ENCODE data around the gene CD8B2.
A peak's percentile ranks its signal among the peaks of the same experiment; 100 is the strongest.
"Not testable (repeated sequence)": the region's sequence is repeated elsewhere in the genome, so short reads cannot be mapped to it uniquely, and the experiment has no call there.

Gene CD8B2

GRCh38 chr2:106504787-106505186 lies 17.6 kb downstream of the CD8B2 start:
- H3K79me2 ChIP-seq (ENCODE audit: insufficient read depth, low read length); H3K9me2 ChIP-seq (ENCODE audit: low read depth, low read length); H3K36me3 ChIP-seq (ENCODE audit: insufficient read depth, low read length); H3K4me3 ChIP-seq (ENCODE audit: low read depth, low read length, poor library complexity, severe bottlenecking); H3F3A ChIP-seq (ENCODE audit: insufficient read depth, low read length); H3K9ac ChIP-seq (ENCODE audit: low read length); H3K9me3 ChIP-seq (ENCODE audit: low read length); H3K4me2 ChIP-seq (ENCODE audit: low read length); H3K27me3 ChIP-seq (ENCODE audit: insufficient read depth, low read length); H4K20me1 ChIP-seq (ENCODE audit: insufficient read depth, low read length); H3K4me1 ChIP-seq (ENCODE audit: insufficient read depth, low read length, severe bottlenecking); H2AFZ ChIP-seq (ENCODE audit: low read length): not testable (repeated sequence)
- peak overlapping the region; percentile 23 for H3K27ac ChIP-seq (ENCODE audit: low read depth, low read length, poor library complexity, severe bottlenecking)

DNA sequence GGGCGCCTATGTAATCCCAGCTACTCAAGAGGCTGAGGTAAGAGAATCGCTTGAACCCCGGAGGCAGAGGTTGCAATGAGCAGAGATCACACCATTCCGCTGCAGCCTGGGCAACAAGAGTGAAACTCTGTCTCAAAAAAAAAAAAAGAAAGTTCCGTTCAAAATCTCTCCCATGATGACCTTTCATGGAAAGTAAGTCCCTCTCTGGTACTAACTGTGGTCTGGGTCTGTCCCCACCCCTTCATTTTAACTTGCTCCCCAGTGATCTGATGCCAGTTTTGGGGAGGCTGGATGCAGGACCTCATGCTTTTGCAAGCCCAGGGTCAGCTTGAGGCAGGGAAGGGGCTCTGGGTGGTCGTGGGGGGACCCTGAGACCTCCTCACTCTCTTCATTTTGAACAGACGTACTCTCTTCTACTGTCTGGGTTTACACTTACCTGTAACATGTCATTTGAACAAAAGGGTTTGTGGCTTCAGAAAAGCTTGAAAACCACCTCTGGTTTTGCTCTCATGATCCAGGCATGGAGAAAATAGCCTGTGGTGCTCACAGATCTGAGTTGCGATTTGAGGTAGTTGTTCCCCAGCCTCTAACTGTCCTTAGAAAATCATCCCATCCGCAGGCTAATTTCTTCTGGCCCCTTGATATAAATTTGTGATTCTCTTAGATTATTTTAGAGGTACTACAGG lies 19.0 kb downstream of the CD8B2 start:
- not testable (repeated sequence) for H3F3A ChIP-seq (ENCODE audit: insufficient read depth, low read length); H3K36me3 ChIP-seq (ENCODE audit: insufficient read depth, low read length); H3K9me2 ChIP-seq (ENCODE audit: low read depth, low read length); H3K4me2 ChIP-seq (ENCODE audit: low read length); H3K79me2 ChIP-seq (ENCODE audit: insufficient read depth, low read length); H3K9me3 ChIP-seq (ENCODE audit: low read length); H2AFZ ChIP-seq (ENCODE audit: low read length); H3K4me1 ChIP-seq (ENCODE audit: insufficient read depth, low read length, severe bottlenecking); H3K27me3 ChIP-seq (ENCODE audit: insufficient read depth, low read length); H3K9ac ChIP-seq (ENCODE audit: low read length); H4K20me1 ChIP-seq (ENCODE audit: insufficient read depth, low read length); H3K4me3 ChIP-seq (ENCODE audit: low read depth, low read length, poor library complexity, severe bottlenecking)
- peak overlapping the region; percentile 63 for H3K27ac ChIP-seq (ENCODE audit: low read depth, low read length, poor library complexity, severe bottlenecking)

- H3K4me2 ChIP-seq (ENCODE audit: low read length); H3K27me3 ChIP-seq (ENCODE audit: insufficient read depth, low read length); H3K4me3 ChIP-seq (ENCODE audit: low read depth, low read length, poor library complexity, severe bottlenecking); H3K36me3 ChIP-seq (ENCODE audit: insufficient read depth, low read length); H4K20me1 ChIP-seq (ENCODE audit: insufficient read depth, low read length); H3K79me2 ChIP-seq (ENCODE audit: insufficient read depth, low read length); H3K4me1 ChIP-seq (ENCODE audit: insufficient read depth, low read length, severe bottlenecking); H3K9ac ChIP-seq (ENCODE audit: low read length); H3F3A ChIP-seq (ENCODE audit: insufficient read depth, low read length); H3K9me3 ChIP-seq (ENCODE audit: low read length); H2AFZ ChIP-seq (ENCODE audit: low read length); H3K9me2 ChIP-seq (ENCODE audit: low read depth, low read length): not testable (repeated sequence)
- H3K27ac ChIP-seq (ENCODE audit: low read depth, low read length, poor library complexity, severe bottlenecking): peak overlapping the region; percentile 70
Measured at GRCh38 chr2:106508660-106509373, 21.7 kb downstream of the CD8B2 start.

DNA sequence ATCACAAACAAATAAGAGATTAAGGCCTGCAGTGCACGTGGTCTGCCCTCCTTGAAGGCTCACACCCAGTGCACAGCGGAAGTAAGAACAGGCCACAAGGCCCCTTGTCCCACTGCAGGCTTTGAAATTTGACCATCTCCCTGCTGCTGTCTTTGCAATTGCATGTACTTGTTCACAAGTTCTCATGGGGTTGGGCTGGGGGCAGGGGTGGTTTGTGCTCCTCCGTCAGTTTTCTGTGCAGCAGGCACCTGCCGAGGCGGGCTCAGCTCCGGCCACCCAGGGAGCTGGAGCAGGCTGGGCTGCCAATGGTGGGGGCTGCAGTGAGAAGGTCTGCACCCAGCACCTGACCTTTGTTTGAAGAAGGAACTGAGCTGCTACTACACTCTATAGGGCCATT lies 22.2 kb downstream of the CD8B2 start:
- H3F3A ChIP-seq (ENCODE audit: insufficient read depth, low read length); H3K79me2 ChIP-seq (ENCODE audit: insufficient read depth, low read length); H3K4me2 ChIP-seq (ENCODE audit: low read length); H3K9me2 ChIP-seq (ENCODE audit: low read depth, low read length); H3K4me1 ChIP-seq (ENCODE audit: insufficient read depth, low read length, severe bottlenecking); H3K9me3 ChIP-seq (ENCODE audit: low read length); H2AFZ ChIP-seq (ENCODE audit: low read length); H4K20me1 ChIP-seq (ENCODE audit: insufficient read depth, low read length); H3K36me3 ChIP-seq (ENCODE audit: insufficient read depth, low read length); H3K4me3 ChIP-seq (ENCODE audit: low read depth, low read length, poor library complexity, severe bottlenecking); H3K27me3 ChIP-seq (ENCODE audit: insufficient read depth, low read length); H3K9ac ChIP-seq (ENCODE audit: low read length): not testable (repeated sequence)
- peak overlapping the region; percentile 70 for H3K27ac ChIP-seq (ENCODE audit: low read depth, low read length, poor library complexity, severe bottlenecking)

DNA sequence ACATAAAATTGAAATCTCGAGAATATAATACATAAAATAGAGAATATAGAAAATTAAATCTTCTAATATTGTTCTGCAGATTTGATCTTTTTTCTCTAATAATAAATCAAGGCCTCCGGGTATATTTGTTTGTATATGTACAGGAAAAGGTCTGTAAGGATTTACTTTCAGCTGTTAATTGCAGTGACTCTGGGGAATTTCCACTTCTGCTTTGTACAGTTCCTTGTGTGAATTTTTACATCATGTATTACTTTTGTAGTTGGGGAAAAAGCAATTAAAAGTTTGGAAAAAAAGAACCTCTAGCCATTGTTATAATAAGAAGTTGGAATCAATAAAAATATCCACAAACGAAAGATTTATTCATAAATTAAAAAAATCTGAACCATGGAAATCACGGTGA lies 23.6 kb downstream of the CD8B2 start:
- H3K4me1 ChIP-seq (ENCODE audit: insufficient read depth, low read length, severe bottlenecking); H3K4me2 ChIP-seq (ENCODE audit: low read length); H3K9ac ChIP-seq (ENCODE audit: low read length); H3F3A ChIP-seq (ENCODE audit: insufficient read depth, low read length); H2AFZ ChIP-seq (ENCODE audit: low read length); H3K79me2 ChIP-seq (ENCODE audit: insufficient read depth, low read length); H3K27me3 ChIP-seq (ENCODE audit: insufficient read depth, low read length); H3K4me3 ChIP-seq (ENCODE audit: low read depth, low read length, poor library complexity, severe bottlenecking); H3K36me3 ChIP-seq (ENCODE audit: insufficient read depth, low read length); H3K9me3 ChIP-seq (ENCODE audit: low read length); H3K9me2 ChIP-seq (ENCODE audit: low read depth, low read length); H4K20me1 ChIP-seq (ENCODE audit: insufficient read depth, low read length): not testable (repeated sequence)
- peak overlapping the region; percentile 40 for H3K27ac ChIP-seq (ENCODE audit: low read depth, low read length, poor library complexity, severe bottlenecking)

DNA sequence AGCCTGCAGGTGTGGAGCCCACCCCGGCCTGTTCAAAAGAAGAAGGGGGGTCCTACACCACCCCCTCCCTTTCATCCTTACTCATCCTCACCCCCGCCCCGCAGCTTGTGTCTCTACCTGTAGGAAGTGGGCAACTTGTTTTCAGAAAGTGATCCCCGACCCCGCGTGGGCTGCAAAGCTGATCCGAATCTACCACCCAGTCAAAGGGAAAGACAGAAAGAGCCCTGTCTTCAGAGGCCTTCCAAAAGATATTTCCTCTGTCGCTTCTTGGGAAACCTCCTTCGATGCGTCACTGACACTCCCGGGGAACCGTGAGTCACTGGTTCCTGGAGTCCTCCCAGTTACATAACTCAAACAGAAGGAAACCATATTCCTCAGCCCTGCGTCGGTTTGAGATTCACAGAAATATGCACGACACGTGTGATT lies 24.3 kb downstream of the CD8B2 start:
- H3K9me3 ChIP-seq (ENCODE audit: low read length); H3K9me2 ChIP-seq (ENCODE audit: low read depth, low read length); H3F3A ChIP-seq (ENCODE audit: insufficient read depth, low read length); H3K79me2 ChIP-seq (ENCODE audit: insufficient read depth, low read length); H3K4me2 ChIP-seq (ENCODE audit: low read length); H3K4me3 ChIP-seq (ENCODE audit: low read depth, low read length, poor library complexity, severe bottlenecking); H3K27me3 ChIP-seq (ENCODE audit: insufficient read depth, low read length); H3K4me1 ChIP-seq (ENCODE audit: insufficient read depth, low read length, severe bottlenecking); H2AFZ ChIP-seq (ENCODE audit: low read length); H3K36me3 ChIP-seq (ENCODE audit: insufficient read depth, low read length); H4K20me1 ChIP-seq (ENCODE audit: insufficient read depth, low read length); H3K9ac ChIP-seq (ENCODE audit: low read length): not testable (repeated sequence)
- peak overlapping the region; percentile 40 for H3K27ac ChIP-seq (ENCODE audit: low read depth, low read length, poor library complexity, severe bottlenecking)

DNA sequence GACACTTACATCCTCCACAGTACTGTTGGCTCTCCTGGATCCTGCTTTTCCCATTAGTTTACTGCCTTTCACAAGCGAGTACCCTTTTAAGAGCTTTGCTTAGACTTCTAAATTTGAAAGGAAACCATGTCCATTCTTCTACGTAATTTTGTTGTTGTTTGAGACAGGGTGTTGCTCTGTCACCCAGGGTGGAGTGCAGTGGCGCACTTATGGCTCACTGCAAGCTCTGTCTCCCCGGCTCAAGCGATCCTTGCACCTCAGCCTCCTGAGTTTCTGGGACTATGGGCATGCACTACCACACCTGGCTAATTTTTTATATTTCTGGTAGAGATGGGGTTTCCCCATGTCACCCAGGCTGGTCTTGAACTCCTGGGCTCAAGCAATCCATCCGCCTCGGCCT lies 24.8 kb downstream of the CD8B2 start:
- H3K9me3 ChIP-seq (ENCODE audit: low read length); H3K4me1 ChIP-seq (ENCODE audit: insufficient read depth, low read length, severe bottlenecking); H3K27me3 ChIP-seq (ENCODE audit: insufficient read depth, low read length); H3K4me3 ChIP-seq (ENCODE audit: low read depth, low read length, poor library complexity, severe bottlenecking); H3K36me3 ChIP-seq (ENCODE audit: insufficient read depth, low read length); H3K79me2 ChIP-seq (ENCODE audit: insufficient read depth, low read length); H2AFZ ChIP-seq (ENCODE audit: low read length); H3K9ac ChIP-seq (ENCODE audit: low read length); H4K20me1 ChIP-seq (ENCODE audit: insufficient read depth, low read length); H3K9me2 ChIP-seq (ENCODE audit: low read depth, low read length); H3F3A ChIP-seq (ENCODE audit: insufficient read depth, low read length); H3K4me2 ChIP-seq (ENCODE audit: low read length): not testable (repeated sequence)
- peak overlapping the region; percentile 40 for H3K27ac ChIP-seq (ENCODE audit: low read depth, low read length, poor library complexity, severe bottlenecking)
